AML-193 (cell line): ENCODE results near the gene CARM1.
"Not testable (repeated sequence)": the region's sequence is repeated elsewhere in the genome, so short reads cannot be mapped to it uniquely, and the experiment has no call there.

ENCODE experiments used
- DNase-seq, 2 experiments: peaks; one replicate each; lab custom pipeline; 2025; lab: John Stamatoyannopoulos, UW

The CARM1 gene

DNA sequence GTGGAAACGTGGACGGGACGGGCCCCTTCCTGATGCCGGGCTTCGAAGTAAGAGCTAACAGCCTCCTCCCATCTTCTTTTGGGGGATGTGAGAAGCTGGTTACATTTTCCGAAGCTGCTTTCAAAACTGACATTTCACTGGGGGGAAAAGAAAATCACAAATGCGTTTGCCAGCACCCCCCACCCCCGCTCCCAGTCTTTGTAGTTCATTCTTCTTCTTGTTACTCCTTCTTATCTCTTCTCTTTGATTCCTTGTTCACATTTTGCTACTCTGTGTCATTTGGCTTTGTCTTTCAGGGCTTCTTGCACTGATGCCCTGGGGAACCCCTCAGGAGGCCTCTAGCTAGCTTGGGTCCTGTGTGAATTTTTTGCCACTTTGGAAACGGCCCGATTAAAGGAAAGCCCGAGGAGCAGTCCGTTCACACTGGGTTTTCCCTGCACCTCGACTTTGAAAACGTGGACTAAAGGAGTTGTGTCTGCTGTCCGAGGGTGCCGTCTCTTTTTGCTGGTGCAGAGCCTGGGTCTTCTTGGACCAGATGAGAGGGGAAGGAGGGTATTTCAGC lies 1.3 kb downstream of the CARM1 start:
- no peak for DNase-seq

GRCh38 chr19:10874024-10874423 lies 2.7 kb downstream of the CARM1 start:
- DNase-seq: no peak

GRCh38 chr19:10876459-10877240 lies 5.3 kb downstream of the CARM1 start:
- DNase-seq: no peak

DNA sequence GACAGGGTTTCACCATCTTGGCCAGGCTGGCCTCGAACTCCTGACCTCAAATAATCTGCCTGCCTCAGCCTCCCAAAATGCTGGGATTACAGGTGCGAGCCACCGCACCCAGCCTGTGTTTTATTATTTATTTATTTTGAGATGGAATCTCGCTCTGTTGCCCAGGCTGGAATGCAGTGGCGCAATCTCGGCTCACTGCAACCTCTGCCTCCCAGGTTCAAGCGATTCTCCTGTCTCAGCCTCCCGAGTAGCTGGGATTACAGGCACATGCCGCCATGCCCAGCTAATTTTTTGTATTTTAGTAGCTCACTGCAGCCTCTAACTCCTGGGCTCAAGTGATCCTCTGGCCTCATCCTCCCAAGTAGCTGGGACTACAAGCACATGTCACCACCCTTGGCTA lies 6.3 kb downstream of the CARM1 start:
- DNase-seq: not testable (repeated sequence)

DNA sequence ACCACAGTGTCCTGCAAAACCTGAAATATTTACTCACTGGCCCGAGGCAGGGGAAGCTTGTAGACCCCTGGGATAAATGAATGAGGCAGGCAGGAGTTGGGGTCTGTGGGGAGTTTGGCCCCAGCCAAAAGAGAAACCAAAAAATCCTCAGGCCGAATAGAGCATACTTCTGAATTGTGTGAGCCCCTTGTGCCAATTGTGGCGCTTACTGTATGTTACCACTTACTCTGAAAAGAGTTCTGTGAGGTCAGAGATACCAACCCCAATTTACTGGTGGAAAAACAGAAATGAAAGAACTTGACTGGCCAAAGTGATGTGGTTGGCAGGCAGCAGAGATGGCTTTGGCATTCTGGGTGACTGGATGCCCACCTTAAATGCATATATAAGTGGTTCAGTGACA lies 6.9 kb downstream of the CARM1 start:
- DNase-seq: no peak

GRCh38 chr19:10881403-10882107 lies 10.2 kb downstream of the CARM1 start:
- no peak for DNase-seq

GRCh38 chr19:10882108-10882457 lies 10.7 kb downstream of the CARM1 start:
- DNase-seq: no peak

- no peak for DNase-seq
Measured at GRCh38 chr19:10884274-10884673, 12.9 kb downstream of the CARM1 start.

DNA sequence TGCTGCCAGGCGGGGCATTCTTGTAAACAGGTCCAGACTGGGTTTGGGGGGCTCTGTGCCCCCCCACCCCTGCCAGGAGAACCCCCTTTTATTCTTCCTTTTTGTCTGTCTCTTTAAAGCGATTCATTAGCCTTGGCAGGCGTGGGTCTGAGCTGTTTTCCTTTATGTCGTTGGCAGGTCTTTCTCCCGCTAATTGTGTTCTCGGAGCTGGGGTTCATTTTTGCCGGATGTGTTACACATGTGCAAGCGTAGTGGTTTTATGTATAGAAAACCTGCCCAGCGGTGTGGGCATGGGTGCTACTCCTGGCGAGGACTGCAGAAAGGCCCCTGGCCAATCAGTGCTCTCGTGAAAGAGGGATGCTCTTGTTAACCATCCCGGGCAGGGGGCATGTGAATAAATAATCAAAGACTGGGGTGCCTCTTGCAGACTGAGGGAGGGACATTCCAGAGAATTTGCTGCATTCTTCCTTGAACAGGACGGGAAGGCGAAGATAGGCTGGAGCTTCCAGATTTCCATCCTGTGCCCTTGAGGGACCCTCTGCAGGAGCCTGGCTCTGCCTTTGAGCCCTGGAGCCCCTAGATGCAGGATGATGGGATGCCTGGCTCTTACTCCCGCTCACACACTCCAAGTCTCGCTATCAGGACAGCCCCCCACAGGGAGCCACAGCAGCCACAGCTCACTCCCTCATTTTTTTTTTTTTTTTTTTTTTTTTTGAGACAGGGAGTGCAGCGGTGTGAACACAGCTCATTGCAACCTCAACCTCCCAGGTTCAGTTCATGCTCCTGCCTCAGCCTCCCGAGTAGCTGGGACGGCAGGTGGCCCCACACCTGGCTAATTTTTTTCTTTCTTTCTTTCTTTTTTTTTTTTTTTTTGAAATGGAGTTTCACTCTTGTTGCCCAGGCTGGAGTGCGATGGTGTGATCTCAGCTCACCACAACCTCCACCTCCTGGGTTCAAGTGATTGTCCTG lies 14.1 kb downstream of the CARM1 start:
- DNase-seq: no peak

DNA sequence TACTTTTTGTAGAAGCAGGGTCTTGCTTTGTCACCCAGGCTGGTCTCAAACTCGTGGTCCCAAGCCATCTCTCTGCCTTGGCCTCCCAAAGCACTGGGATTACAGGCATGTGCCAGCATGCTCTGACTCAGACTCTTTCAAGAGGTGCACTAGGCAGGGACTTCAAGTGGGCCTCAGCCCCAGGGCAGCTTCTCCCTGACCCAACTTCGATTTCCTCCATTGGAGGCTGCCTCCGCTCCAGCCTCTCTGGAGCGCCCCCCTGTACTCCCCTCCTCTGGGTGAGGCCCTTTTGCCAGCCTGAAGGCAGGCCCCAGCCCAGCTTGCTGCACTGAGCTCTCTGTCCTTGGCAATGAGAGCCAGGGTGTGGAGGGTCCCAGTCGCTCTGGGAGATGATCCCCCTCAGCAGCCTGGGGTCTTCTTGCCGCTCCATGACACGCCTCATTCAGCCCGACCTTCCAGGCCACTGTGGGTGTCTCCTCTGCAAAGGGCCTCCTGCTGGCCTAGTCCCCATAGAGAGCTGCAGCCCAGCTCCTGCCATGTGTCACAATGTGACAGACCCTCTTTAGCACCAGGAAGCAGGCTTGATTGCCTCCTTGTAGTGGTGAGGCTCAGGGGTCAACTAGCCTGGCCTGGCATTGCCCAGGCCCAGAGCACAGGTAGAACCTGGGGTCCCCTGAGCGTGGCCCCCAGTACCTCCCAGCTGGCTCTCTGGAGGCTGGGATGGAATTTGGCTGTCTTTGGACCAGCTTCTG lies 16.4 kb downstream of the CARM1 start:
- DNase-seq: no peak

- DNase-seq: no peak
Measured at GRCh38 chr19:10888421-10888866, 17.1 kb downstream of the CARM1 start.

DNA sequence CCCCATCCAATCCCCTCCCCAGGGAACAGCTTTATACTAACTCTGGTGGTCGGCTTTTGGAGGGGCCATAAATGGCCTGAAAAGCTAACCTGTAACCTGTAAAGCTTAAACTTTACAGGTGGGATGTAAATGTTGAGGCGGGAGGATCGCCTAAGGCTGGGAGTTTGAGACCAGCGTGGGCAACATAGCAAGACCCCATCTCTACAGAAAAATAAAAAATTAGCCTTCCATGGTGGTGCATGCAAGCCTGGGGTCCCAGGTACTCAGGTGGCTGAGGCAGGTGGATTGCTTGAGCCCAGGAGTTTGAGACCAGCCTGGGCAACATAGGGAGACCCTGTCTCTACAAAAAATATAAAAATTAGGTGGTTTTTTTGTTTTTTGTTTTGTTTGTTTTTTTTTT lies 18.5 kb downstream of the CARM1 start:
- no peak for DNase-seq

GRCh38 chr19:10891405-10892086 lies 20.2 kb downstream of the CARM1 start:
- DNase-seq: no peak

DNA sequence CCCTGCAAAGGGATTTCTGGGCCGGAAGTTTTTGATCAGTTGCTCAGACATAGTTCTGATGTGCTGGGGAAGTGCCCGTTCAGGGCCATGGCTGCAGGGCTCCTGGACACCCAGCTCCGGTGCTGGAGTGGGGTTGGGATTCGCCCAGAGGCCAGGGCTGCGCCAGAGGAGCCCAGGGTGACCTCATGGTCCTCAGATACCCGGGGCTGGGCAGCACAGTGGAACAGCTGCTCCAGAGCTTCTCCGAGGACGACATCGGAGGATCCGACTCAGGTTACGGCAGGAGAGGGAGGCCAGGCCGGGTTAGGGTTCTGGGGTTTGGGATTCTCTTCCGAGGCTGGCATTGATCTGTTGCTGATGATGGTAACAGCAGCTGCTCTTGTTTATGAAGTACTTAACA lies 20.9 kb downstream of the CARM1 start:
- DNase-seq: no peak

- DNase-seq: no peak
Measured at GRCh38 chr19:10894911-10895213, 23.5 kb downstream of the CARM1 start.

- DNase-seq: no peak
Measured at GRCh38 chr19:10895363-10895762, 24.0 kb downstream of the CARM1 start.

- no peak for DNase-seq
Measured at GRCh38 chr19:10895920-10896319, 24.6 kb downstream of the CARM1 start.

DNA sequence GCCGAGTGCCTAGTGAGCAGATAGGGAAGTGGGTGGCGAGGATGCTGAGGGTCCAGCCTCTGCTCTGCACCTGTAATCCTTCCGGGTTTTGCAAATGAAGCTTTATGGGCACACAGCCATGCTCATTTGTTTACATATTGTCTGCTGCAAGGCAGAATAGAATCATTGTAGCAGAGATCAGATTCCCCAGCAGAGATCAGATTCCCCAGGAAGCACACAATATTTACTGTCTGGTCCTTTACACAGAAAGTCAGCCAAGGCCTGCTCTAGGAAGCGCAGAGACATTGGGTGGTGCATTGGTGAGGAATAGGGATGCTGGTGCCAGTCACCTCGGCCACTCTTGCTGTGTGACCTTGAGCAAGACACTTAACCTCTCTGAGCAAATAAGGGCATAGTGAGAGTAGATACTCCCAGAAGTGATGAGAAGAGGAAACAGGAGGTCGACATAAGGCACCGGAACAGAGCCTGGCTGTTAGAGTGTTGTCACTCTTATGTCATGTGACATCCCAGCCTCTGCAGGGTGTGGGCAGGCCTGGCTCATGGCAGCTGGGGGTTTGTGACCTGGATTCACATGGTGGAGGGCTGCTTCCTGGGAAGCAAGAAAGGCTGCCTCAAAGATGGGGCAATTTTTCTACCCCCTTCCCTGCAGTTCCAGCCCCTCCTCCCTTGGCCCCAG lies 25.6 kb downstream of the CARM1 start:
- DNase-seq: no peak

DNA sequence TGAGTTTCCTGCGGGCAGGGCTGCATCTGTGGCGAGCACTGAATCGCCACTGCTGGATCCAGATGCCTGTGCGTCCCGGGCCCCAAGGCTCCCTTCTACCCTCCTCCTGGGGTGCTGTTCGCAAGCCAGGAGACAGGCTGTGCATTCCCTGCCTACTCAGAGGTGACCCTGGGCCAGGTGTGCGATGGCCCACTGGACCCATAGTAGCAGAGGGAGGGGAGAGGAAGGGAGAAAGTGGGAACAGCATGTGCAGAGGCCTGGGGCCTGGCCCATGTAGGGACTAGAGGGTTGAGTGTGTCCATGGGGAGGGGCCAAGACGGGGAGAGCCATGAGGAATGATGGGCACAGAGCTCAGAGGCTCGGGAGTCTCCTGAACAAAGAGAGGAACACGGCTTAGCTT lies 27.3 kb downstream of the CARM1 start:
- no peak for DNase-seq

GRCh38 chr19:10899151-10899653 lies 27.8 kb downstream of the CARM1 start:
- no peak for DNase-seq
